ENCODE measurements around the gene XK.

DNA sequence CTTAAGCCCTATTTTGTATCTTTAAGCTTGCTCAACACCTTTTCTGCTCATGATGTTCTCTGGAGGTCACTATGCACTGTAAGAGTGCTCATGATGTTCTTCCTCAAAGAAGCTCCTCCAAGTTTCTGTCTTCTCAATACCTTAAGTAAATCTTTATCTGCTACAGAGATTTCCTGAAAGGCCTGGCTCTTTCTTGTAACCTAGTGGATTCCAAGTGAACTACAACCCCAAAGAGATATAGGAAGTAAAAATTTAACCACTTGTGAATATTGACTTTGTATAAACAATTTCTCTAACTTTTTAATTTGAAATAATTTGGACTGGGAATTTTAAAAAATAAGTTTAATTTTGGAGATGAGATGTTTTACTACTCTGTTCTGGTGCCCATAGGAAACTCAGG is 39.3 kb upstream of the XK start:
- TF ChIP-seq CTCF (IDR thresholded peaks at IDR 0.05) = no peak
- no peak for TF ChIP-seq POLR2A (IDR thresholded peaks at IDR 0.05)
